Measurements from ENCODE around the gene NUP210. TPM values are rescaled to one million over a fixed set of nuclear protein-coding genes. Genes with fewer than 3 reads are reported as not detected.

Gene NUP210
- total and polyA plus RNA-seq, 2 of the 13 experiments (the other 11 are each of a cell fraction or from before 2014, with no cell fraction given) = 31.6 to 35.2 TPM

GRCh38 chr3:13420831-13421765 is 976 bp upstream of the NUP210 start (continued):
- TF ChIP-seq LRRFIP1 (CRISPR knock-in tag; conservative IDR thresholded peaks at IDR 0.05) = no peak
- TF ChIP-seq, protein P1, sequence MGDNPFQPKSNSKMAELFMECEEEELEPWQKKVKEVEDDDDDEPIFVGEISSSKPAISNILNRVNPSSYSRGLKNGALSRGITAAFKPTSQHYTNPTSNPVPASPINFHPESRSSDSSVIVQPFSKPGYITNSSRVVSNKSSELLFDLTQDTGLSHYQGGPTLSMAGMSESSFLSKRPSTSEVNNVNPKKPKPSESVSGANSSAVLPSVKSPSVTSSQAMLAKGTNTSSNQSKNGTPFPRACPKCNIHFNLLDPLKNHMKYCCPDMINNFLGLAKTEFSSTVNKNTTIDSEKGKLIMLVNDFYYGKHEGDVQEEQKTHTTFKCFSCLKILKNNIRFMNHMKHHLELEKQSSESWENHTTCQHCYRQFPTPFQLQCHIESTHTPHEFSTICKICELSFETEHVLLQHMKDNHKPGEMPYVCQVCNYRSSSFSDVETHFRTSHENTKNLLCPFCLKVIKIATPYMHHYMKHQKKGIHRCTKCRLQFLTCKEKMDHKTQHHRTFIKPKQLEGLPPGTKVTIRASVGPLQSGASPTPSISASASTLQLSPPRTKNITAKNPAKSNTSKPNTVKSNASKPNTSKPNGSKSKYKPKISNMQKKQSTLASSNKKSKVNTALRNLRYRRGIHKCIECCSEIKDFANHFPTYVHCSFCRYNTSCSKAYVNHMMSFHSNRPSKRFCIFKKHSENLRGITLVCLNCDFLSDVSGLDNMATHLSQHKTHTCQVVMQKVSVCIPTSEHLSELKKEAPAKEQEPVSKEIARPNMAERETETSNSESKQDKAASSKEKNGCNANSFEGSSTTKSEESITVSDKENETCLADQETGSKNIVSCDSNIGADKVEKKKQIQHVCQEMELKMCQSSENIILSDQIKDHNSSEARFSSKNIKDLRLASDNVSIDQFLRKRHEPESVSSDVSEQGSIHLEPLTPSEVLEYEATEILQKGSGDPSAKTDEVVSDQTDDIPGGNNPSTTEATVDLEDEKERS (CRISPR knock-in tag; IDR thresholded peaks at IDR 0.05) = 0 out of 2 replicates have a peak, but pooled peaks have one; percentile 38
- 0 out of 2 replicates have a peak, but pooled peaks have one; percentile 25 for TF ChIP-seq ZMYM3 (CRISPR knock-in tag; IDR thresholded peaks at IDR 0.05)
- no peak for TF ChIP-seq SIN3B (IDR thresholded peaks at IDR 0.05; ENCODE audit: low read length)
- TF ChIP-seq ZNF232 (CRISPR knock-in tag; IDR thresholded peaks at IDR 0.05; ENCODE audit: borderline replicate concordance) = no peak
- no peak for TF ChIP-seq ARNT (IDR thresholded peaks at IDR 0.05)
- TF ChIP-seq ZNF274 (CRISPR knock-in tag; IDR thresholded peaks at IDR 0.05) = 0 out of 2 replicates have a peak, but pooled peaks have one; percentile 41
- TF ChIP-seq IKZF1 (IDR thresholded peaks at IDR 0.05) = no peak
- no peak for TF ChIP-seq NAIF1 (CRISPR knock-in tag; IDR thresholded peaks at IDR 0.05; ENCODE audit: borderline replicate concordance)
- TF ChIP-seq, protein P2, sequence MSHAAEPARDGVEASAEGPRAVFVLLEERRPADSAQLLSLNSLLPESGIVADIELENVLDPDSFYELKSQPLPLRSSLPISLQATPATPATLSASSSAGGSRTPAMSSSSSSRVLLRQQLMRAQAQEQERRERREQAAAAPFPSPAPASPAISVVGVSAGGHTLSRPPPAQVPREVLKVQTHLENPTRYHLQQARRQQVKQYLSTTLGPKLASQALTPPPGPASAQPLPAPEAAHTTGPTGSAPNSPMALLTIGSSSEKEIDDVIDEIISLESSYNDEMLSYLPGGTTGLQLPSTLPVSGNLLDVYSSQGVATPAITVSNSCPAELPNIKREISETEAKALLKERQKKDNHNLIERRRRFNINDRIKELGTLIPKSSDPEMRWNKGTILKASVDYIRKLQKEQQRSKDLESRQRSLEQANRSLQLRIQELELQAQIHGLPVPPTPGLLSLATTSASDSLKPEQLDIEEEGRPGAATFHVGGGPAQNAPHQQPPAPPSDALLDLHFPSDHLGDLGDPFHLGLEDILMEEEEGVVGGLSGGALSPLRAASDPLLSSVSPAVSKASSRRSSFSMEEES (CRISPR knock-in tag; IDR thresholded peaks at IDR 0.05) = no peak
- no peak for TF ChIP-seq ZNF430 (CRISPR knock-in tag; IDR thresholded peaks at IDR 0.05)
- no peak for TF ChIP-seq RARG (CRISPR knock-in tag; IDR thresholded peaks at IDR 0.05; ENCODE audit: low read depth)
- TF ChIP-seq ZSCAN21 (CRISPR knock-in tag; IDR thresholded peaks at IDR 0.05; ENCODE audit: borderline replicate concordance) = no peak
- TF ChIP-seq ZBTB49 (CRISPR knock-in tag; IDR thresholded peaks at IDR 0.05; ENCODE audit: borderline replicate concordance) = no peak
- no peak for TF ChIP-seq KDM6A (CRISPR knock-in tag; IDR thresholded peaks at IDR 0.05; ENCODE audit: low read depth)
- TF ChIP-seq ZNF501 (CRISPR knock-in tag; IDR thresholded peaks at IDR 0.05) = peak; percentile 74; the same call in 1 of the 2 replicates
- no peak for TF ChIP-seq ZNF329 (CRISPR knock-in tag; IDR thresholded peaks at IDR 0.05; ENCODE audit: low read depth)
- TF ChIP-seq ZNF761 (CRISPR knock-in tag; conservative IDR thresholded peaks at IDR 0.05) = no peak

All from HepG2 (cell line).